NCI-H2227 (cell line): ENCODE results near the gene ENOX1.
"Not testable (repeated sequence)": the region's sequence is repeated elsewhere in the genome, so short reads cannot be mapped to it uniquely, and the experiment has no call there.

ENCODE experiments used
- DNase-seq: peaks from one replicate; lab custom pipeline; 2025; ENCODE audit not compliant: unreplicated experiment; lab: John Stamatoyannopoulos, UW

ENOX1 gene

GRCh38 chr13:43786766-43787517 is at the start of gene ENOX1:
Gene ENOX1, minus strand, starts transcription at chr13:43786972.
- peak; percentile 91 for DNase-seq

GRCh38 chr13:43835701-43836100 is 48.9 kb upstream of the ENOX1 start:
- DNase-seq = no peak

GRCh38 chr13:43831088-43831487 is 44.3 kb upstream of the ENOX1 start:
- no peak for DNase-seq

- DNase-seq = no peak
Measured at GRCh38 chr13:43830497-43830881, 43.7 kb upstream of the ENOX1 start.

- not testable (repeated sequence) for DNase-seq
Measured at GRCh38 chr13:43824656-43825055, 37.9 kb upstream of the ENOX1 start.

- no peak for DNase-seq
Measured at GRCh38 chr13:43822969-43823368, 36.2 kb upstream of the ENOX1 start.

- no peak for DNase-seq
Measured at GRCh38 chr13:43816401-43816889, 29.7 kb upstream of the ENOX1 start.

GRCh38 chr13:43815204-43815603 is 28.4 kb upstream of the ENOX1 start:
- no peak for DNase-seq

- no peak for DNase-seq
Measured at GRCh38 chr13:43808676-43809075, 21.9 kb upstream of the ENOX1 start.

GRCh38 chr13:43805681-43806128 is 18.9 kb upstream of the ENOX1 start:
- no peak for DNase-seq

- DNase-seq = no peak
Measured at GRCh38 chr13:43805071-43805468, 18.3 kb upstream of the ENOX1 start.

GRCh38 chr13:43804461-43805070 is 17.8 kb upstream of the ENOX1 start:
- DNase-seq = peak; percentile 77

GRCh38 chr13:43802511-43802910 is 15.7 kb upstream of the ENOX1 start:
- DNase-seq = no peak

- no peak for DNase-seq
Measured at GRCh38 chr13:43800828-43801227, 14.1 kb upstream of the ENOX1 start.

- peak; percentile 22 for DNase-seq
Measured at GRCh38 chr13:43799191-43799590, 12.4 kb upstream of the ENOX1 start.

GRCh38 chr13:43797869-43798268 is 11.1 kb upstream of the ENOX1 start:
- DNase-seq = no peak

- no peak for DNase-seq
Measured at GRCh38 chr13:43797159-43797558, 10.4 kb upstream of the ENOX1 start.

GRCh38 chr13:43794416-43794815 is 7.6 kb upstream of the ENOX1 start:
- DNase-seq = no peak

- DNase-seq = no peak
Measured at GRCh38 chr13:43792076-43792881, 5.5 kb upstream of the ENOX1 start.

GRCh38 chr13:43787997-43788396 is 1.2 kb upstream of the ENOX1 start:
- DNase-seq = peak; percentile 60

- no peak for DNase-seq
Measured at GRCh38 chr13:43787518-43787891, 733 bp upstream of the ENOX1 start.

GRCh38 chr13:43786472-43786765 is 353 bp downstream of the ENOX1 start:
- no peak for DNase-seq
